ENCODE data around the gene INO80. TPM values are rescaled to one million over a fixed set of nuclear protein-coding genes. Genes with fewer than 3 reads are reported as not detected.

INO80 gene
- total RNA-seq, 2 experiments from 2014 or later = 18.9 to 22.2 TPM

DNA sequence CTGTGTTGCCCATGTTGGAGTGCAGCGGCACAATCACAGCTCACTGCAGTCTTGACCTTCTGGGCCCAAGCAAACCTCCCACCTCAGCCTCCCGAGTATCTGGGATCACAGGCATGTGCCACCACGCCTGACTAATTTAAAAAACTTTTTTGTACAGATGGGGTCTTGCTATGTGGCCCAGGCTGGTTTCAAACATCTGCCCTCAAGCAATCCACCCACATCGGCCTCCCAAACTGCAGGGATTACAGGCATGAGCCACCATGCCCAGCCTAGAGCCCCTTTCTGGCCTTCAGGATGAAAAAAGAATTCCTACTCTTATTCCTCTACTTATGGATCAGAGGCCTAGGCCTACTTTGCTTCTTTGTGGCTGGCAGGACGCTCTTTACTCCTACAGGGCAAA, 123.3 kb downstream of the INO80 start:
- POLR2A ChIA-PET = no interaction called here

DNA sequence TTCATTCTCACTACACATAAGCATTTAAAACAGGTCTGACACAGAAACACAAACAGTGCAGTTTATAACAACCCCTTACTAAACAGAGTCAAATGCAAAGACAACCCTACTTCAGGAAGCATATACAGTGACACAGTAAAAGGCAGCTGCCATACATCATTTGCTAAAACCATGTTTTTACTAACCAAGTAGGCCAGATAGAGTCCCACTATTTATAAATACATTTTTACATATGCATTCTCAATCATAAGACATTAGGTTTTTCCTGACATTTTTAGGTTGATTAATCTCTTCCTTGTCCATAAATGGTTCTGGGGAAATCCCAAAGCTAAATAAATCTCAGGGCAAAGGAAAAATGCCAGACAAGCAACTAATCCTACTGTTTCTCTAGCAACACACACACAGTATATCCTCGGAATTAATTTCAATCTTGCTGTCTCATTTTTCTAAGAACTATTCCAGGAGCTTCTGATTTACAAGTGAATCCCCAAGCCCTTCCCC, 123.8 kb downstream of the INO80 start:
- POLR2A ChIA-PET = no interaction called here
- ATAC-seq (ENCODE audit: low read depth) = no peak
- DNase-seq = no peak
- peaks cover 40% of the 10 kb centered on the region for H3K36me3 Mint-ChIP-seq
- H3K4me1 Mint-ChIP-seq = peaks cover 14% of the 10 kb centered on the region
- H3K27me3 Mint-ChIP-seq = no peaks in the 10 kb centered on the region
- H3K27ac Mint-ChIP-seq = no peak overlapping the region
- no peak overlapping the region for H3K4me3 Mint-ChIP-seq
- no peaks in the 10 kb centered on the region for H3K9me3 Mint-ChIP-seq

More for the DNA sequence above, 123.3 kb downstream of the INO80 start:
- peaks cover 37% of the 10 kb centered on the region for H3K36me3 Mint-ChIP-seq
- DNase-seq = no peak
- H3K9me3 Mint-ChIP-seq = no peaks in the 10 kb centered on the region
- H3K27me3 Mint-ChIP-seq = no peaks in the 10 kb centered on the region
- H3K27ac Mint-ChIP-seq = no peak overlapping the region
- no peak overlapping the region for H3K4me3 Mint-ChIP-seq
- H3K4me1 Mint-ChIP-seq = peaks cover 14% of the 10 kb centered on the region
- ATAC-seq (ENCODE audit: low read depth) = no peak

DNA sequence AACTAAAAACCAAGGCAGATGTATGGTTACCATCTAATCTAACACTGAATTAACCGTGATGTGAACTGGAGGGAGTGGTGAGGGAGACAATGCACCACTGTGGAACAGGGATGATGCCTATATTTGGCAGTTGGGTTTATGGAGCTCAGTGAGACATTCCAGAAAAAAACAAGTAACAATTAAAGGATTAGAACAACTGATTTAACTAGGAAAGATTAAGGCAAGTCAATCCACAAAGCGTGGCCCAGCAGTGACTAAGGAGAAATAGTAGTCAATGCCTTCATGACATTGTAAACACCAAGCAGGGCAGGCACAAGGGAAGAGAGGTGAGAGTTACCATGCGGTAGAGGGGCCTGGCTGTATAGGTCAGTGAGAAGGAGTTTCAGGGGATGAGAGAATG, 124.7 kb downstream of the INO80 start:
- DNase-seq (no peak), ATAC-seq (ENCODE audit: low read depth) (no peak)
- Mint-ChIP-seq H3K4me1 (peaks cover 14% of the 10 kb centered on the region), H3K27ac (no peak overlapping the region), H3K4me3 (no peak overlapping the region), H3K27me3 (no peaks in the 10 kb centered on the region), H3K36me3 (peaks cover 39% of the 10 kb centered on the region), H3K9me3 (no peaks in the 10 kb centered on the region)
- POLR2A ChIA-PET = interaction anchor here (0.6 kb wide), 1 partner anchor 213 kb away, joined by 4 read pairs; no protein-coding TSS in a partner anchor

DNA sequence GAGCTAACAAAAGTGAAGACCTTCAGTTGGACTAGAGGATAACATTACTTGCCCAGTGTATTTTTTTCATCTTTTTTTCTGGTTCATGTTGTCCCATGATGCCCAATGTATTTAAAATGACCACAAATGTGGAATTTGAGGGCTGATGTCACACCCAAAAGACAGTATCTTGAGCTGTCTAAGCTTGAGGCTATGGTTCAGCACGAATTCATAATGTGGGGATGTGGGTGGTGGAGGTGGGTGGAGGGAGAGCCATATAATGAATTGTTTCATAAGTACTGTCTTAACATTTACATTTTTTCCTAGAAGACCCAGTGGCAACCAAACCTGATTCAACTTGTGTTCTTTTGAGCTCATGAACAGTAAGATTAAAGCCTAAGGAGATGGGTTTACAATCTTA, 125.3 kb downstream of the INO80 start:
- ATAC-seq (ENCODE audit: low read depth) = no peak
- DNase-seq = no peak
- no peaks in the 10 kb centered on the region for H3K9me3 Mint-ChIP-seq
- H3K27me3 Mint-ChIP-seq = no peaks in the 10 kb centered on the region
- H3K27ac Mint-ChIP-seq = no peak overlapping the region
- H3K4me1 Mint-ChIP-seq = peaks cover 11% of the 10 kb centered on the region
- no peak overlapping the region for H3K4me3 Mint-ChIP-seq
- POLR2A ChIA-PET = interaction anchor here (0.6 kb wide), 1 partner anchor 213 kb away, joined by 4 read pairs; no protein-coding TSS in a partner anchor
- peaks cover 38% of the 10 kb centered on the region for H3K36me3 Mint-ChIP-seq

DNA sequence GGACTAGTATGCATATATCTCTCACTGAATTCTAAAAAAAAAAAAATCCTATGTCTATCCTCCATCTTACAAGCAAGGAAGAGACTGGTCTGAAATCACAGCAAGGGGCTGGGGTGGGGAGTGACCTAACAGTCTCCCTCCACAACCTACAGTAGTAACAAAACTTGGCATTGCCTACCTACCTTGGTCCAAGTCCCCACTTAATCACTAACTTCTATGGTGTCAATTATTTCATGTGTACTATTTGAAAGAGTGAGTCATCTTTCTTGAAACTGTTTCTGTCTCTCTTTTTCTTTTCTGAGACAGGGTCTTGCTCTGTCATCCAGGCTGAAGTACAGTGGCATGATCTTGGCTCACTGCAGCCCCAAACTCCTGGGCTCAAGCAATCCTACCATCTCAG, 126.0 kb downstream of the INO80 start:
- no peak for DNase-seq
- Mint-ChIP-seq H3K27me3 (no peaks in the 10 kb centered on the region), H3K27ac (no peak overlapping the region), H3K36me3 (peaks cover 37% of the 10 kb centered on the region), H3K9me3 (no peaks in the 10 kb centered on the region), H3K4me1 (peaks cover 5% of the 10 kb centered on the region), H3K4me3 (no peak overlapping the region)
- POLR2A ChIA-PET = no interaction called here
- no peak for ATAC-seq (ENCODE audit: low read depth)

DNA sequence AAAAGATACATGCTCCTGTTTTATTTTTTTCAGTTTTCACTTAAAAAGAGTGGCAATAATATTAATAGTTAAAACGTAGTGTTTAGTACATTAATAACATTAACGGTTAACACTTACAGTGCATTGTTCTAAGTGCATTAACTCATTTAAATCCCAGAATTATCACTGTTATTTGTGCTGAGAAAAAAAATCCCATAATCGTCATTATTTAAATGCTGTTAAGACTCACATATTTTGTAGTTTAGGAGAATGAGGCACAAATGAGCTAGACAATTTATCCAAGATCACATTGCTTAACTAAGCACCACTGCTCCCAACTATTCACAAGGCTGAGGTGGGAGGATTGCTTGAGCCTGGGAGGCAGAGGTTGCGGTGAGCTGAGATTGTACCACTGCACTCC, 127.9 kb downstream of the INO80 start:
- peaks cover 34% of the 10 kb centered on the region for H3K36me3 Mint-ChIP-seq
- POLR2A ChIA-PET = no interaction called here
- ATAC-seq (ENCODE audit: low read depth) = no peak

DNA sequence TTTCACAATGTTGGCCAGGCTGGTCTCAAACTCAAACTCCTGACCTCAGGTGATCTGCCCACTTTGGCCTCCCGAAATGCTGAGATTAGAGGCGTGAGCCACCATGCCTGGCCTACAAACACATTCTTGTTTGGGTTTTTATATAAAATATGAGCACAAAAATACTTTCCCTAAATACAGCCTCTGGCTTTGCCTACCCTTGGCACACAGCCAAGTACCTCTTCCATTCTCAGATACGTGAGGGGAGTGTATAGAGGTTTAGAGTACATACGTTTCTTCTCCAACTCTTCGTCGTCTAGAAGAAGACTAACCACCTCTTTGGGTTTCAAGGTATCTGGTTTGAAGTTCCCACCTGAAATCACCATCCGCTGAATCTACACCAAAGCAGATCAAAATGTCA, 129.3 kb downstream of the INO80 start:
- no peaks in the 10 kb centered on the region for H3K27me3 Mint-ChIP-seq
- H3K4me1 Mint-ChIP-seq = peaks cover 4% of the 10 kb centered on the region
- DNase-seq = no peak
- H3K36me3 Mint-ChIP-seq = peaks cover 40% of the 10 kb centered on the region
- POLR2A ChIA-PET = no interaction called here
- H3K27ac Mint-ChIP-seq = no peak overlapping the region
- H3K4me3 Mint-ChIP-seq = no peak overlapping the region
- no peak for ATAC-seq (ENCODE audit: low read depth)
- no peaks in the 10 kb centered on the region for H3K9me3 Mint-ChIP-seq

More for the DNA sequence above, 127.9 kb downstream of the INO80 start:
- H3K4me3 Mint-ChIP-seq = no peak overlapping the region
- no peaks in the 10 kb centered on the region for H3K9me3 Mint-ChIP-seq
- peaks cover 3% of the 10 kb centered on the region for H3K4me1 Mint-ChIP-seq
- no peak overlapping the region for H3K27ac Mint-ChIP-seq
- no peaks in the 10 kb centered on the region for H3K27me3 Mint-ChIP-seq
- no peak for DNase-seq

DNA sequence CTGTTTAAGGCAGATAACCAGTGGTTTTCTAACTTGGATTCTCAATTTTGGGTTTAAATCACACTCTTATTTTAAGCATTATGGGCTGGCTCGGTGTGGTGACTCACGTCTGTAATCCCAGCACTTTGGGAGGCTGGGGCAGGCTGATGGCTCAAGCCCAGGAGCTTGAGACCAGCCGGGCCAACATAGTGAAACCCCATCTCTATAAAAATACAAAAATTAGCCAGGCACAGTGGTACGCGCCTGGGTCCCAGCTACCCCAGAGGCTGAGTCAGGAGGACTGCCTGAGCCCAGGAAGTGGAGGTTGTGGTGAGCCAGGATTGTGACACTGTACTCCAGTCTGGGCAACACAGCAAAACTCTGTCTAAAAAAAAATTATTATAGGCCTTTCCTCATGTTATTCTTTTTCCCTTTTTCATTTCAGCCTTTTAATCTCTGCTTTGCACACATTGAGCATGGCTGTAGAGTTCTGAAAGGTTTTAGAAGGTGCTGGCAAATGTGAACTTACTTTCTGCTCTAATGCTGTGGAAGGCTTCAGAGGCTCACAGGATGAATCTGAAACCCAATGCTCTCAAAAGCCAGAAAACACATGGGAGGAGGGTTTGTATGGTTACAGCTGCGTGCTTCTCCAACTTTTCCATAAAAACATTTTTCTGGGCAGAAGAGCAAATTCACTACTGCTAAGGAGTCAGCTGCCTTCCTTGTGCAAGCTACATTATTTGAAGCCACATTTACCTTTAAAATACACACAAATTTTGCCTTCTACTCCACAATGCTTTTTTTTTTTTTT, 130.3 kb downstream of the INO80 start:
- no peak overlapping the region for H3K4me3 Mint-ChIP-seq
- ATAC-seq (ENCODE audit: low read depth) (peak; percentile 30), DNase-seq (no peak)
- no peaks in the 10 kb centered on the region for H3K9me3 Mint-ChIP-seq
- no peak overlapping the region for H3K27ac Mint-ChIP-seq
- H3K36me3 Mint-ChIP-seq = peaks cover 37% of the 10 kb centered on the region
- H3K27me3 Mint-ChIP-seq = no peaks in the 10 kb centered on the region
- POLR2A ChIA-PET = interaction anchor here (0.6 kb wide), 1 partner anchor 24 kb away, joined by 3 read pairs; no protein-coding TSS in a partner anchor
- H3K4me1 Mint-ChIP-seq = peaks cover 5% of the 10 kb centered on the region

DNA sequence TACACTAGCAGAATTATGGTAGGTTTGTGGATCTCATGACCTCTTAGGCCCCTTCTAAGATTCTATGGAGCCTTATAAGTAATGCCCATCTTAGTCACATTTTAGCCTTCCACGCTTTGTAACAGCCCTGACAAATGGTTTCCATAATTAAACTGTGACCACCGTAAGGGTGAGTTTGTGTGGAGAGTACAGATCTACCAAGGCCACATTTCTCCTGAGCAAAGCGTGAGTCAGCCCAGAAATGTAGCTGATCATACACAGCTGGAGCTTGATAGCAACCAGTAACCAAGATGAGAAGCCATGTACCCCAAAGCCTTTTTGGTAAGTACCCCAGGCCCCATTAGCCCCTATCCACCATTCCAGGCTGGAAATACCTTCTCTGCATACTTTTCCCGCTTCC, 131.1 kb downstream of the INO80 start:
- DNase-seq = no peak
- Mint-ChIP-seq H3K27ac (no peak overlapping the region), H3K4me3 (no peak overlapping the region), H3K9me3 (no peaks in the 10 kb centered on the region), H3K36me3 (peaks cover 33% of the 10 kb centered on the region), H3K27me3 (no peaks in the 10 kb centered on the region), H3K4me1 (peaks cover 4% of the 10 kb centered on the region)
- no peak for ATAC-seq (ENCODE audit: low read depth)
- POLR2A ChIA-PET = no interaction called here

DNA sequence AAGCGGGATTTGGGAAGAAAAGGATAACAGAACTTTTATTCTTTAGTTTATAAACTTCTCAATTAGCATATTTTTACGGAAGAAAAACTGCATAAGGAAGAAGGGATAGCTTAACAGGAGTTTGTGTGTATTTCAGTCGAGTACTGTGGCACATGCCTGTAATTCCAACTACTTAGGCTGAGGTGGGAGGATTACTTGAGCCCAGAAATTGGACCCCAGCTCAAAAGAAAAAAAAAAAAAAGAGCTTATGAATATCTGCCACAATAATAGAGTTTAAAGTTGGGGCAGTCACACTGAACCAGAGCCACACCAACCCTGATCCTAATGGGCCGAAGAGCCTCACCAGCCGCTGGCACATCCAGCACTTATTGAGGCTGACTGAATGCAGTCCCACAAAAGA, 131.7 kb downstream of the INO80 start:
- no peak overlapping the region for H3K4me3 Mint-ChIP-seq
- peaks cover 4% of the 10 kb centered on the region for H3K4me1 Mint-ChIP-seq
- no peak for ATAC-seq (ENCODE audit: low read depth)
- DNase-seq = no peak
- H3K27ac Mint-ChIP-seq = no peak overlapping the region
- POLR2A ChIA-PET = no interaction called here
- H3K9me3 Mint-ChIP-seq = no peaks in the 10 kb centered on the region
- H3K36me3 Mint-ChIP-seq = peaks cover 34% of the 10 kb centered on the region
- no peaks in the 10 kb centered on the region for H3K27me3 Mint-ChIP-seq

DNA sequence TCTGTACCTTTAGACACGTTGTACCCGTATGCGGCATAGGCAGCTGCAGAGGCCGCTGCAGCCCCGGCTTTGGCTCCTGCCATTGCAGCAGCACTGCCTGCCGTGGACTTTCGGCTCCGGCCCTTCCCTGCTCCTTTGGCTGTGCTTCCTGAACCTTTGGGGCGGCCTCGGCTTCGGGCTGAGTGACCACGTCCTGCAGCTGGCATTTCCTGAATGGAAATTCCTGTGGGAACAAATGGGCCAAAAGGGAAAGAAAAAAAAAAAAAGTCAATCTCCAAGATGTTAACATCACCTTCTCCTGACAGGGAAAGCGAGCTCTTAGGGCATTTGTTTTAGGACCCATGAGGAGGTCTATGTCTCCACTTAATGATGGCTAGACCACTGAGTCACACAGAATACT, 133.2 kb downstream of the INO80 start:
- DNase-seq (no peak), ATAC-seq (ENCODE audit: low read depth) (no peak)
- Mint-ChIP-seq H3K4me3 (no peak overlapping the region), H3K9me3 (no peaks in the 10 kb centered on the region), H3K36me3 (peaks cover 32% of the 10 kb centered on the region), H3K27ac (no peak overlapping the region), H3K27me3 (no peaks in the 10 kb centered on the region), H3K4me1 (peaks cover 4% of the 10 kb centered on the region)
- POLR2A ChIA-PET = interaction anchor here (0.8 kb wide), 1 partner anchor 88 kb away, joined by 3 read pairs; no protein-coding TSS in a partner anchor

DNA sequence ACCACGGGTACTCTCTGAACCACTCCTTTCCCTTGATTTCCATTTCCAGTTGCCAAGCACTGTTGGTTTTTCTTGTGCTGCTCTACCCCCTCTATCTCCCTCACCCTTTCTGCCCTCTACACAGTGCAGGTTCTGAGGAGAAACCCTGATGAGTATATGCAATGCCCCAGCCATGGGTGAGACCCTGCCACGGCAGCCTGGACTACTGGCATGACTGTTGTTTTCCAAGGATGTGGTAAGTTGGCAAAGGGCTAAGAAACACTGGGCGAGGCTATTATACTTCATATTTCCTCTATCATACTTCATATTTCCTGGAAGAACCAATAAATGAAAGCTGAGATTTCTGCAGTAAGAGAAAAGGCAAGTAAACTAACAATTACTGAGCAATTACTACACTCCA, 134.9 kb downstream of the INO80 start:
- no peaks in the 10 kb centered on the region for H3K9me3 Mint-ChIP-seq
- peak overlapping the region; percentile 61 for H3K27ac Mint-ChIP-seq
- H3K4me1 Mint-ChIP-seq = peaks cover 4% of the 10 kb centered on the region
- H3K36me3 Mint-ChIP-seq = peaks cover 26% of the 10 kb centered on the region
- no peaks in the 10 kb centered on the region for H3K27me3 Mint-ChIP-seq
- DNase-seq = no peak
- no peak for ATAC-seq (ENCODE audit: low read depth)
- POLR2A ChIA-PET = no interaction called here
- no peak overlapping the region for H3K4me3 Mint-ChIP-seq

DNA sequence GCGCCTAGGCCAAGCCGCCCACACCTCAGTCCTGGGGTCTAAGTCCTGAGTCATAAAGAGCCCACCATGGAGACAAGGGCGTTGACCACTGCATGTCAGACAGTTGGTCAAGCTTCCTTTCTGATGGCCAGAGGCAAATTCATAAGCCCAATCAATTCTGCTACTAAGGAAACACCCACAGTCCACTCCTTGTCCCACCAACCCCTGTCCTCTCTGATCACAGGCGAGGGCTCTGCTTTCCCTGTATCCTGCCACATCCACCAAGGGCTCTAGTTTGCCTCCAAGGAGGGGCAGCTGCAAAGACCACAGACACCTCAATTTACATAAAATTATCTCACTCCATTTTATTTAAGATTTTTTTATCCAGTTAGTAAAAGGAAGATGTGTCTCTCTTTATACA, 137.5 kb downstream of the INO80 start:
- peaks cover 23% of the 10 kb centered on the region for H3K36me3 Mint-ChIP-seq
- POLR2A ChIA-PET = no interaction called here
- H3K27ac Mint-ChIP-seq = peak overlapping the region; percentile 28
- H3K9me3 Mint-ChIP-seq = no peaks in the 10 kb centered on the region
- ATAC-seq (ENCODE audit: low read depth) (no peak), DNase-seq (no peak)
- no peaks in the 10 kb centered on the region for H3K27me3 Mint-ChIP-seq
- no peak overlapping the region for H3K4me3 Mint-ChIP-seq
- peaks cover 4% of the 10 kb centered on the region for H3K4me1 Mint-ChIP-seq

DNA sequence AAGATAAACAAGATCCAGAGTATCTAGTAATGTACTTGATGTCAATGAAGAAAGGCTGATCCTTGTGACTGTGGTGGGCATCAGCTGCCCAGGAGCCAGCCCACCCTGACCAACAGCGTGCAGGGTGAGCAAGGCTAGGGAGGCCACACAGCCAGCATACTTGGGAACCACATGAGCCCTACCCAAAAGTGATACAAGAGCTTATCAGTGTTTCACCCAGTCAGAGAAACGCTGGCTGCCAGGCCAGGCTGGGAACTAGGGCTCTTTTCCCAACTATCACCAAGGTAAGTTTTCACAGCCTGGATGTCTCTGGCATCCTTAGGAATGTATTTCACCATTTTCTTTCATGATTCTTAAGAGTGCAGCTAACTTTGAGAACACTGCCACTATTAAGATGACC, 137.9 kb downstream of the INO80 start:
- Mint-ChIP-seq H3K4me1 (peaks cover 4% of the 10 kb centered on the region), H3K4me3 (no peak overlapping the region), H3K9me3 (no peaks in the 10 kb centered on the region), H3K27me3 (no peaks in the 10 kb centered on the region), H3K27ac (peak overlapping the region; percentile 28), H3K36me3 (peaks cover 22% of the 10 kb centered on the region)
- POLR2A ChIA-PET = interaction anchor here (0.6 kb wide), 1 partner anchor 259 kb away, joined by 3 read pairs; no protein-coding TSS in a partner anchor
- ATAC-seq (ENCODE audit: low read depth) (no peak), DNase-seq (no peak)

All from activated naive CD8-positive, alpha-beta T cell treated with anti-CD3 and anti-CD28 coated beads, Interleukin-2, amount 10 ng/mL, durations not matched to agents 7 days and 5 days (primary cell).